EH (cell line): ENCODE results near the gene ZC3H13.

Experiments
- DNase-seq: peaks from one replicate; pipeline ENCODE4 v3.0.0-alpha.2; 2015; ENCODE audit warnings: low read depth

Gene ZC3H13

DNA sequence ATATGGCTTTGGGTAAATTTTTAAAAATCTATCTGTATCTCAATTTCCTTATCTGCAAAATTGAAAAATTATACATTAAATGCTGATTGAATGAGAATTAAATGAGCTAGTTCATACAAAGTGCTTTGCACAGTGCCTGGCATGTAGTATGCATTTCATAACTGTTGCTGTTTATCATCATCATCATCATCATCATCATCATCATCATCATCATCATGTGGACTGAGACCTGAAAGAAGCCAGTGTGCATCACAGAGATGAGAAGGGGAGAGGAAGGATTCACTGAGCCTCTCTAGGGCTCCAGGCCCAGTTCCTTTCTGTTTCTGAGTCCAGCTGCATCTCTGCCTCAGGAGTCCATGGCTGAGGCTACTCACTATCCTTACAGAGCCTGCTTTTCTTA lies 6.9 kb upstream of the ZC3H13 start:
- DNase-seq: no peak

DNA sequence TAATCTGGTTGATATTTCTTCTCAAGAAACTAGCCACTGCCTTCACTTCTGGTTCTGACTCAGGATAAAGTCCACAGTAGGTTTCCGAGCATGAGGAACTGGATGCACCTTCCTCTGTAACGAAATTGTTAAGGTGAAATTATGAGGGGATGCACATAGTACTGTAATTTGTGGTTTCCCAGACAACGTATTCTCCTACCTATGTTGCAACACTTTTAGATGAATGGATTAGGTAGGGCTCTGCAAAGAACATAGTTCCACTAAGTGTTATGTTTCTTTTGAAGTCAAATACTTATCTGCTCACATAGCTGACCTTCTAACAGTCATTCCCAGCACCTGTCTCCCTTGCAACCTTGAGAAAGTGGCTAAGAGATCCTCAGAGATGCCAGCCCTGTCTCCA lies 5.7 kb upstream of the ZC3H13 start:
- no peak for DNase-seq

GRCh38 chr13:46057256-46058015 lies 4.9 kb upstream of the ZC3H13 start:
- no peak for DNase-seq

- DNase-seq: no peak
These were observed 841 bp upstream of the ZC3H13 start for GRCh38 chr13:46053162-46054012.

GRCh38 chr13:46051968-46052318 lies 603 bp downstream of the ZC3H13 start:
- DNase-seq: no peak

- DNase-seq: no peak
These were observed 1.8 kb downstream of the ZC3H13 start for GRCh38 chr13:46050771-46051170.

GRCh38 chr13:46045424-46045823 lies 7.1 kb downstream of the ZC3H13 start:
- no peak for DNase-seq

DNA sequence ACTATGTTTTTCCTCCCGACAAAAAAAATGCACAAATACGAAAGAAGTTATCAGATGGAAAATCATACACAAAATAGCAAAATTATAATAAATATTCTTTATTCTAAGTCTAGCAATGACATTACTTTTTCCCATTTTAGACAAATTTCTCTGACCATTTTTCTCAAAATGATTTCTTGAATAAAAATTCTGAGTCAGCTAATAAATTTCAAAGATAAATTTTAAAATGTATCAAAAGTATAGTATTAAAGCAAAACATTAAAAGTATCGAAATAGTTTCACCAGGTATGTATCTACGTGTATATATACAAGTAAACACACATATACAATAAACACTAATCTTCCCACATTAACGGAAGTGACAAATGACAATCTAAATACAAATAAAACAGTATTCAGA lies 8.9 kb downstream of the ZC3H13 start:
- no peak for DNase-seq

DNA sequence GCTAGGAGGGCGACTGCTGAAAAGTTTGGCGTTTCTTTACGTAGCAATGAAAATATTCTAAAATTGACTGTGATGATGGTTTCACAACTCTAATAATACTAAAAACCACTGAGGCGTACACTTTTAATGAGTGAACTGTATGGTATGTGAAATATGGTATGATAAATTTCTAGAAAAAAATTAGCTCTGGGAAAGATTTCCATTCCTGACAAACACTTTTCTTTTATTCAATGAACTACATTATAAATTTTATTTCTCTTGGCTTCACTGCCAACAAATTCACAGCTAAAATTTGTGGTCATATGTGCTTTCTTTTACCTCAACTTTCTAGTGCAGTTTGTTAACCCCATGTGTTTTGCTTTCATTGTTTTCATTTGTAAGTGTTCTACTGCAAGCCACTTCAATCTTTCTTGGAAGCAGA lies 11.1 kb downstream of the ZC3H13 start:
- peak; percentile 17 for DNase-seq

DNA sequence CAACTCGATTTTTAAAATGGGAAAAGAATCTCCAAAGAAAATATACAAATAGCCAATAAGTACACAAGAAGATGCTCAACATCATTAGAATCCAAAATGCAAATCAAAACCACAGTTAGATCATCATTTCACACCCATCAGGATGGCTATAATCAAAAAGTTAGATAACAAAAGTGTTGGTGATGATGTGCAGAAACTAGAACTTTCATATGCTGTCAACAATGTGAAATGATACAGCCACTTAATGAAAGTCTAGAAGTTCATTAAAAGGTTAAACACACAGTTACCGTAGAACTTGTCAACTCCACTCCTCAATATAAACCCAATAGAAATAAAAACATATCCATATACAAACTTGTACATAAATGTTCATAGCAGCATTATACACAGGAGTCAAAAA lies 11.8 kb downstream of the ZC3H13 start:
- DNase-seq: no peak

GRCh38 chr13:46039411-46040182 lies 12.9 kb downstream of the ZC3H13 start:
- DNase-seq: peak; percentile 6

DNA sequence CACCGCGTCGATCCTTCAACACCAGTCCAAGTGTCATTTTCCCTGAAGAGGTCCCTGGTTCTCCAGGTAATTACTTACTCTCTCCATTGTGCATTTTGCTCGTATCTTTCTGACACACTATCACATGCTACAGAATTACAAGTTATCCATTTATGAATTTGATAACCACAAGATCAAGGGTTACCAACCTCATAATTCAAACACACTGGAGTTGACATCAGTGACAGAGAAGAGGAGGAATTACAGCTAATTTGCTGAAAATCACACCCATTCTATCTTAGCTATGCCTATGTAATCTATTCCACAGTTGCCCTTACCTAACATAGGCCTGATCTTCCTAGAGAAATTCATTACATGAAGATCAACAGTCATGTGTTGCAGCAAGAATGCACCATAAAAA lies 14.2 kb downstream of the ZC3H13 start:
- no peak for DNase-seq

DNA sequence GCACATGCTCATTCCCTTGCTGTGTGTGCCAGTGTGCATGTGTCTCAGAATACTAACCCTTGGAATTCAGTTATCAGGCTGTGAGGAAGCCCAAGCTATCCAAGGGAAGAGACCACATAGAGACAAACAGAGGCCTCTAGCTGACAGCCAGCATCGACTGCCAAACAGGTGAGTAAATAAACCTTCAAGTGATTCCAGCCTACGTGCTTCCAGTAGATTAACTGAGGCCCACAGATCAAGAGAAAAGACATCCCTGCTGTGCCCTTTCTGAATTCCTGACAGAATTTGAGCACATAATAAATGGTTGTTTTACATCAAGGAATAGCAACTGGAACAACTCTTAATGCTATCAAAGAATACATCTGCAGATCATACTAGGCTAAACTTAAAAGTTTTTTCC lies 17.5 kb downstream of the ZC3H13 start:
- no peak for DNase-seq

DNA sequence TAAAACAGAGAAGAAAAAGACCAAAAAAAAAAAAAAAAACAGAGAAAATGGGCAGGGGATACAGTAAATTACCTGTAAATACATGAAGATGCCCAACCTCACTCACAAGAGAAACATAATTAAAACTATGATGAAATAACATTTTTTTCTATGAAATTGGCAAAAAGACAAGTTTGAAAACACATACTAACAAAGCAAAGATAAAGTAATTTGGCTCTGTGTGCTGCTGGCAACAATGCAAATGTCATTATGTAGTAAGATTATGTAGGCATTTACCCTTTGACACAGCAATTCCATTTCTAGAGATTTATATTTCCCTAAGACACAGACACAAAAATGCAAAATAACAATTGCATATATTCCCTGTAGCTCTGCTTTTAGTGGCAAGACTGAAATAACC lies 20.2 kb downstream of the ZC3H13 start:
- no peak for DNase-seq

DNA sequence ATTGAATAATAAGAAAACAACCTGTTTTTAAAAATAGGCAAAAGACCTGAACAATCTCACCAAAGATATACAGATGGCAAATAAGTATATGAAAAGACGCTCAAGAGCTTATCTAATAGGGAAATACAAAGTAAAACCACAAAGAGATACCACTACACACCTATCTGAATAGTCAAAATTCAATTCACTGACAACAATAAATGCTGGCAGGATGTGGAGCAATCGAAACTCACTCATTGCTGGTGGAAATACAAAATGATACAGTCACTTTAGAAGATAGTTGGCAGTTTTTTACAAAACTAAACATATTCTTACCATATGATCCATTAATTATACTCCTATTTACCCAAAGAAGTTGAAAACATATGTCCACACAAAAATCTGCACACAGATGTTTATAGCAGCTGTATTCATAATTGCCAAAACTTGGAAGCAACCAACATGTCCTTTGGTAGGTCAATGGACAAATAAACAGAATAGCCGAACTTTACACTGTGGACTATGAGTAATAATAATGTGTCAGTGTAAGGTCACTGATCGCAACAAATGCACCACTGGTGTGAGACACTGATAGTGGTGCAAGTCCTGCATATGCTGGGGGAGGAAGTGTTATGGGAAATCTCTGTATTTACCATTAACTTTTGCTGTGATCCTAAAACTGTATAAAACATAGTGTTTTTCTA lies 20.8 kb downstream of the ZC3H13 start:
- no peak for DNase-seq

- DNase-seq: no peak
These were observed 27.4 kb downstream of the ZC3H13 start for GRCh38 chr13:46025157-46025556.

DNA sequence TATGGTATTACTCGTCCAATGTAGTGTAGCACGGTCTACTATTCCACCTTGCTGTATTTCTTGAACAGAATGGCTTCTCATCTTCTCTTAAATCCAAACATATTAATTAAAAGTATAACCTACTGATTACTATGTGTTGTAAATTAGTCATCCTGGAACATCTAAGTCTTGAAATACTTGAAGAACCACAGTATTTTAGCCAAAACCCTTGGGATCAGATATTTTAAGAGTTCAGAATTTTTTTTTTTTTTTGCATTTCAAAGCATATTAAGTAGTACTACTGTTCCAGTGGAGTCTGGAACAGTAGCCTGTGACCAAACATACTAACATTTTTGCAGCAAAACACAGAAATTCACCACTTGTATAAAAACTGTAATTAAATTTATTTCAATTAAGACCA lies 30.1 kb downstream of the ZC3H13 start:
- DNase-seq: peak; percentile 4

GRCh38 chr13:46016216-46016615 lies 36.3 kb downstream of the ZC3H13 start:
- DNase-seq: no peak

DNA sequence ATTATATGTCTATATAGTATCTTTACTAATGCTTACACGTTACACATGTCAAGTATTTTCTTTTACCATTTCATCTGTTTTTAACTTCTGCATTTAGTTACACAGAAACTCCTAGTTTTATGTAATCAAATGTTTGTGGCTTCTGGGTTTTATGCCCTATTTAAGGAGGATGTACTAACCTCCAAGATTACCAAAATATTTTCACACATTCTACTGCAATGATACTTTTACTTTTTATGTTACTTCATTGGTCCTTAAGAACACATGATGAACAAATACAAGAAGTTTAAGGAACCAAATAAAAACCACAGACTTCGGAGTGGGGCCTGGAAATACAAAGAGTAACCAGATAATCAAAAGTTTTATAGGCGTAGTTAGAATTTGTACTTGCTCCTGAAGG lies 37.2 kb downstream of the ZC3H13 start:
- peak; percentile 15 for DNase-seq

GRCh38 chr13:46012404-46012803 lies 40.1 kb downstream of the ZC3H13 start:
- no peak for DNase-seq

GRCh38 chr13:46010148-46010547 lies 42.4 kb downstream of the ZC3H13 start:
- peak; percentile 20 for DNase-seq

DNA sequence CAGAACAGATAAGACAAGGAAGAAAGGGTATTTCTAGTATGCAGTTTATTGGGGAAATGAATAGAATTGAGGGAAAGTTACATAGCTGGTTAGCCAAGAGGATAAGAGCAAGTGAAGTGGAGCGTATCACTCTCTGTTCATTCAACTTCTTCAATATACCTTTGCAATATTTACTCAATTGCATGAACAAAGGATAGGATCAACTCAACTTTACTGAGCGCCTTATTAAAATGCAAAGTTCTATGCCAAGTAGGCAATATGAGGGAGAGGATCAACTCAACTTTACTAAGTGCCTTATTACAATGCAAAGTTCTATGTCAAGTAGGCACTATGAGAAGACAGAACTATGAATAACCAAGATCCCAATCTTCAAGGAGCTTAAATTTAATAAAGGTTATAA lies 43.9 kb downstream of the ZC3H13 start:
- DNase-seq: no peak
